Measurements from ENCODE around the gene STPG2.

DNA sequence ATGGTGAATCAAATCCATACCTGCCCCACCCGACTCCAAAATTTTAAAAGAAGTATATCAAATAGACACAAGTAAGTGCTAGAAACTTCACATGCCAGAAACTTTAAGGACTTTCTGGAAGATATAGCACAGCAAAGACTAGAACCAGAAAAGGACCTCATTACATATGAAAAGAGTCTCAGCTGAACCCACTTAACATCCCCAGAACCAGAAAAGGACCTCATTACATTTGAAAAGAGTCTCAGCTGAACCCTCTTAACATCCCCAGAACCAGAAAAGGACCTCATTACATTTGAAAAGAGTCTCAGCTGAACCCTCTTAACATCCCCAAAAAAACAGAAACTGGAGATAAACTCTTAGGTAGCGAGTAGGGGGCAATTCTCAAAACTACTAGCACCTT, 32.3 kb downstream of the STPG2 start:
- TF ChIP-seq, protein P1, sequence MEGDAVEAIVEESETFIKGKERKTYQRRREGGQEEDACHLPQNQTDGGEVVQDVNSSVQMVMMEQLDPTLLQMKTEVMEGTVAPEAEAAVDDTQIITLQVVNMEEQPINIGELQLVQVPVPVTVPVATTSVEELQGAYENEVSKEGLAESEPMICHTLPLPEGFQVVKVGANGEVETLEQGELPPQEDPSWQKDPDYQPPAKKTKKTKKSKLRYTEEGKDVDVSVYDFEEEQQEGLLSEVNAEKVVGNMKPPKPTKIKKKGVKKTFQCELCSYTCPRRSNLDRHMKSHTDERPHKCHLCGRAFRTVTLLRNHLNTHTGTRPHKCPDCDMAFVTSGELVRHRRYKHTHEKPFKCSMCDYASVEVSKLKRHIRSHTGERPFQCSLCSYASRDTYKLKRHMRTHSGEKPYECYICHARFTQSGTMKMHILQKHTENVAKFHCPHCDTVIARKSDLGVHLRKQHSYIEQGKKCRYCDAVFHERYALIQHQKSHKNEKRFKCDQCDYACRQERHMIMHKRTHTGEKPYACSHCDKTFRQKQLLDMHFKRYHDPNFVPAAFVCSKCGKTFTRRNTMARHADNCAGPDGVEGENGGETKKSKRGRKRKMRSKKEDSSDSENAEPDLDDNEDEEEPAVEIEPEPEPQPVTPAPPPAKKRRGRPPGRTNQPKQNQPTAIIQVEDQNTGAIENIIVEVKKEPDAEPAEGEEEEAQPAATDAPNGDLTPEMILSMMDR (conservative IDR thresholded peaks at IDR 0.05; ENCODE audit: low read depth, low read length), result no peak
- no peak for TF ChIP-seq POLR2A (IDR thresholded peaks at IDR 0.05; ENCODE audit: low read depth, low read length)
- no peak for TF ChIP-seq NFE2L2 (IDR thresholded peaks at IDR 0.05; ENCODE audit: low read depth, low read length)
- TF ChIP-seq MXI1 (IDR thresholded peaks at IDR 0.05; ENCODE audit: borderline replicate concordance, low read depth, low read length), result no peak
- TF ChIP-seq USF2 (IDR thresholded peaks at IDR 0.05; ENCODE audit: low read depth, low read length), result no peak
- TF ChIP-seq RCOR1 (IDR thresholded peaks at IDR 0.05; ENCODE audit: insufficient replicate concordance, low read length), result no peak
- TF ChIP-seq SMC3 (IDR thresholded peaks at IDR 0.05; ENCODE audit: low read depth, low read length), result no peak
